K562 (cell line): ENCODE data around the gene BLOC1S4. TPM values are rescaled to one million over a fixed set of nuclear protein-coding genes. Genes with fewer than 3 reads are reported as not detected.

Source experiments
- GATAD2B ChIP-seq: fragments of 450-650 bp; IDR thresholded peaks from 2 replicates; pipeline ENCODE4 v1.6.1; 2017; ENCODE audit warnings: mild to moderate bottlenecking, borderline replicate concordance
- GTF3C2 ChIP-seq: IDR thresholded peaks from 3 replicates; pipeline ENCODE4 v1.6.1; 2011; ENCODE audit warnings: borderline replicate concordance, mild to moderate bottlenecking, moderate library complexity; ENCODE audit not compliant: insufficient read length; ENCODE audit errors: extremely low read depth
- STAG1 ChIP-seq: sonication (generic); formaldehyde crosslinking; IDR thresholded peaks from 2 replicates; pipeline ENCODE4 v1.5.0; 2020; ENCODE audit warnings: missing genetic modification reagents, borderline replicate concordance
- USF1 ChIP-seq: sonication (generic); formaldehyde crosslinking; IDR thresholded peaks from 2 replicates; pipeline ENCODE4 v1.9.0; 2022; ENCODE audit warnings: mild to moderate bottlenecking, missing genetic modification reagents
- ZBTB11 ChIP-seq, 3 experiments: fragments of 200-800 bp in 1 of 3; fragments of 250-450 bp in 1 of 3; fragments of 450-650 bp in 1 of 3; sonication (Bioruptor Pico) in 1 of 3; sonication (Bioruptor generic) in 1 of 3; formaldehyde crosslinking in 1 of 3; IDR thresholded peaks; 2 replicates each; pipeline versions ENCODE4 v1.6.1 to v1.8.0; 2016 to 2022; ENCODE audit warnings: mild to moderate bottlenecking in 2 of 3, missing genetic modification characterization in 2 of 3, missing compliant biosample characterization in 1 of 3, moderate library complexity in 1 of 3
- polyA plus RNA-seq, 8 experiments: library from polyadenylated mRNA; depleted of rRNA in 4 of 8; stranded (reverse) in 5 of 8; unstranded in 3 of 8; fragments of >200 nt; fragmentation: Nextera tagmentation in 2 of 8; fragmentation: Illumina TruSeq in 1 of 8; extraction: Ambion mirVana in 2 of 8; extraction: Trizol in 1 of 8; gene quantifications; 2 replicates each; pipeline versions ENCODE4 v1.2.1 to v1.2.3, GENCODE V29; 2011 to 2014; ENCODE audit warnings: inconsistent platforms in 1 of 8, missing spikeins in 1 of 8
- total RNA-seq, 7 experiments: library from RNA; depleted of rRNA in 6 of 7; stranded (reverse); fragments of >200 nt in 6 of 7; fragmentation: Illumina TruSeq in 2 of 7; extraction: Trizol in 2 of 7; gene quantifications; 2 replicates each; pipeline versions ENCODE4 v1.2.1 to v1.2.3, GENCODE V29; 2011 to 2021; ENCODE audit warnings: low replicate concordance in 1 of 7
- TF ChIP-seq, protein P1 (sequence below), 2 experiments: fragments of 450-650 bp in 1 of 2; sonication (generic) in 1 of 2; formaldehyde crosslinking in 1 of 2; IDR thresholded peaks; 2 replicates each; pipeline versions ENCODE4 v1.7.1 to v1.9.0; 2016 to 2022; ENCODE audit warnings: inconsistent platforms in 1 of 2, mild to moderate bottlenecking in 1 of 2, missing genetic modification reagents in 1 of 2

The BLOC1S4 gene
- total and polyA plus RNA-seq, 9 of the 15 experiments (the other 6 are each of a cell fraction or from before 2014, with no cell fraction given): 3.1 to 31.6 (median 11.2) TPM

- TF ChIP-seq, protein P1, sequence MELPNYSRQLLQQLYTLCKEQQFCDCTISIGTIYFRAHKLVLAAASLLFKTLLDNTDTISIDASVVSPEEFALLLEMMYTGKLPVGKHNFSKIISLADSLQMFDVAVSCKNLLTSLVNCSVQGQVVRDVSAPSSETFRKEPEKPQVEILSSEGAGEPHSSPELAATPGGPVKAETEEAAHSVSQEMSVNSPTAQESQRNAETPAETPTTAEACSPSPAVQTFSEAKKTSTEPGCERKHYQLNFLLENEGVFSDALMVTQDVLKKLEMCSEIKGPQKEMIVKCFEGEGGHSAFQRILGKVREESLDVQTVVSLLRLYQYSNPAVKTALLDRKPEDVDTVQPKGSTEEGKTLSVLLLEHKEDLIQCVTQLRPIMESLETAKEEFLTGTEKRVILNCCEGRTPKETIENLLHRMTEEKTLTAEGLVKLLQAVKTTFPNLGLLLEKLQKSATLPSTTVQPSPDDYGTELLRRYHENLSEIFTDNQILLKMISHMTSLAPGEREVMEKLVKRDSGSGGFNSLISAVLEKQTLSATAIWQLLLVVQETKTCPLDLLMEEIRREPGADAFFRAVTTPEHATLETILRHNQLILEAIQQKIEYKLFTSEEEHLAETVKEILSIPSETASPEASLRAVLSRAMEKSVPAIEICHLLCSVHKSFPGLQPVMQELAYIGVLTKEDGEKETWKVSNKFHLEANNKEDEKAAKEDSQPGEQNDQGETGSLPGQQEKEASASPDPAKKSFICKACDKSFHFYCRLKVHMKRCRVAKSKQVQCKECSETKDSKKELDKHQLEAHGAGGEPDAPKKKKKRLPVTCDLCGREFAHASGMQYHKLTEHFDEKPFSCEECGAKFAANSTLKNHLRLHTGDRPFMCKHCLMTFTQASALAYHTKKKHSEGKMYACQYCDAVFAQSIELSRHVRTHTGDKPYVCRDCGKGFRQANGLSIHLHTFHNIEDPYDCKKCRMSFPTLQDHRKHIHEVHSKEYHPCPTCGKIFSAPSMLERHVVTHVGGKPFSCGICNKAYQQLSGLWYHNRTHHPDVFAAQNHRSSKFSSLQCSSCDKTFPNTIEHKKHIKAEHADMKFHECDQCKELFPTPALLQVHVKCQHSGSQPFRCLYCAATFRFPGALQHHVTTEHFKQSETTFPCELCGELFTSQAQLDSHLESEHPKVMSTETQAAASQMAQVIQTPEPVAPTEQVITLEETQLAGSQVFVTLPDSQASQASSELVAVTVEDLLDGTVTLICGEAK (IDR thresholded peaks at IDR 0.05): peak; percentile 85
- TF ChIP-seq, protein P1 (CRISPR knock-in tag; IDR thresholded peaks at IDR 0.05): no peak
- TF ChIP-seq GATAD2B (peak; percentile 78), GTF3C2 (no peak), STAG1 (peak; percentile 27; the same call in 1 of the 2 replicates), USF1 (peak; percentile 45; the same call in 1 of the 2 replicates), ZBTB11 (CRISPR knock-in tag; IDR thresholded peaks at IDR 0.05) (peak in 1 of 3 experiments; percentile 90; a peak in 2 of 6 replicates)
Measured at GRCh38 chr4:6716018-6716911, at the start of gene BLOC1S4 (continued).
